ENCODE data around the gene RFNG.
A peak's percentile ranks its signal among the peaks of the same experiment; 100 is the strongest.

The RFNG gene, protein sequence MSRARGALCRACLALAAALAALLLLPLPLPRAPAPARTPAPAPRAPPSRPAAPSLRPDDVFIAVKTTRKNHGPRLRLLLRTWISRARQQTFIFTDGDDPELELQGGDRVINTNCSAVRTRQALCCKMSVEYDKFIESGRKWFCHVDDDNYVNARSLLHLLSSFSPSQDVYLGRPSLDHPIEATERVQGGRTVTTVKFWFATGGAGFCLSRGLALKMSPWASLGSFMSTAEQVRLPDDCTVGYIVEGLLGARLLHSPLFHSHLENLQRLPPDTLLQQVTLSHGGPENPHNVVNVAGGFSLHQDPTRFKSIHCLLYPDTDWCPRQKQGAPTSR

DNA sequence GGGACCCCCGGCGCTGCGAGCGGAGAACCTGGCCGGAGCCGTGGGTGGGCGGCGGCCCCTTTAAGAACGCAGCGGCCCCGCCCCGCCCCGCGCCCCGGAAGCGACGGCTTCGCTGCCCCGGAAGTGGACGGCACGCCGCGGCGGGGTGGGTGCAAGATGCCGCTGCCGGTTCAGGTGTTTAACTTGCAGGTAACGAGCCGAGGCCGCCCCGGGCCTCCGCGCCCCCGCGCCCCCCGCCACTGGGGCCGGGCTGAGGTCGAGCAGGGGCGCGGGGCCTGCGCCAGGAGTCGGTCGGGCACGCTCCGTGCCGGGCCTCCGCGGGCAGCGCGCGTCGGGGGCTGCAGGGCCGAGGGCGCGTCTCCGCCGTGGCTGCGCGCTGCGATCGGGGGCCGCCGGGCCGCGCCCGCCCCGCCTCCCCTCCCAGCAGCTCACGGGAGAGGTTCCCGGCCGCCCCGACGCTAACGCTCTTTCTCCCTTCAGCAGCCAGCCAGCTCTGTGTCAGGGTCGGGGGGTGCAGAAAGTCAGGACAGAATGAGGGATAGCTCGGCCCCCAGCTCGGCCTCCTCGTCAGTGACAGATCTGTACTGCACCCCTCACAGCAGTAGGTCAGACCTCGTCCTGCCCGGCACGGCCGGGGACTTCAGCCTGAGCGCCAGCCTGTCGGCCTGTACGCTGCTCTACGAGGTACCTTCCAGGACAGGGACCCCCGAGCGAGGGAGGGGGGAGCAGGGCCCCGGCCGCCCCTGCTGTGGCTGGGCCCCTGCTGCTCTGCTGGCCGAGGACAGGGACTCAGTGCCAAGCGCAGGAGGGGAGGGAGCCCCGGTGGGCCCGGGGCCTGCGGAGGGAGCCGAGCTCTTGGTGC is at the start of gene RFNG, which contains the start of gene GPS1:
Gene RFNG, minus strand, starts transcription at position 36 of the 862 bp plus-strand sequence. CDS start 45 bp downstream, outside the sequence.
Gene GPS1, plus strand, starts transcription at position 123 of the 862 bp plus-strand sequence. Its CDS starts 34 bp downstream, at position 157.
- DNase-seq (ENCODE audit: low read depth in 2 of 2), result peak; percentile 80

DNA sequence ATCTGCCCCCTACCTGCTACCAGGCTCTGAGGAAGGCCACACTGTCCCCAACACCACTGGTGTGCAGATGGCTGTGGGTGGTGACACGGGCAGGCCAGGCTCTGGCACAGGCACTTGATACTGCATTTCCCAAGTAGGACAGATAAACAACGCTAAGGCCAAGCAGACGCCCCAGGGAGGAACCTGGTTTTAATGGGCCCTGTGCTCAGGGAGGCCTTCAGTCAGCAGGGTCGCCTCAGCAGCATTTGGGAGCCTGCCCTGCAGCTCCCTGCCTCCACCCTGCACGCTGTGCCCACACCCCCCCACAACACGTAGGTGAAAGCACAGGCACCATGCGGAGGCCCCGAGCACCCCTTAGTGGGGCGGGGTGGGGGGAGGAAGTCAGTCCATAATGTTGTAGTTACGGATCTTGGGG is 49.7 kb upstream of the RFNG start:
- no peak for DNase-seq (ENCODE audit: low read depth in 2 of 2)

DNA sequence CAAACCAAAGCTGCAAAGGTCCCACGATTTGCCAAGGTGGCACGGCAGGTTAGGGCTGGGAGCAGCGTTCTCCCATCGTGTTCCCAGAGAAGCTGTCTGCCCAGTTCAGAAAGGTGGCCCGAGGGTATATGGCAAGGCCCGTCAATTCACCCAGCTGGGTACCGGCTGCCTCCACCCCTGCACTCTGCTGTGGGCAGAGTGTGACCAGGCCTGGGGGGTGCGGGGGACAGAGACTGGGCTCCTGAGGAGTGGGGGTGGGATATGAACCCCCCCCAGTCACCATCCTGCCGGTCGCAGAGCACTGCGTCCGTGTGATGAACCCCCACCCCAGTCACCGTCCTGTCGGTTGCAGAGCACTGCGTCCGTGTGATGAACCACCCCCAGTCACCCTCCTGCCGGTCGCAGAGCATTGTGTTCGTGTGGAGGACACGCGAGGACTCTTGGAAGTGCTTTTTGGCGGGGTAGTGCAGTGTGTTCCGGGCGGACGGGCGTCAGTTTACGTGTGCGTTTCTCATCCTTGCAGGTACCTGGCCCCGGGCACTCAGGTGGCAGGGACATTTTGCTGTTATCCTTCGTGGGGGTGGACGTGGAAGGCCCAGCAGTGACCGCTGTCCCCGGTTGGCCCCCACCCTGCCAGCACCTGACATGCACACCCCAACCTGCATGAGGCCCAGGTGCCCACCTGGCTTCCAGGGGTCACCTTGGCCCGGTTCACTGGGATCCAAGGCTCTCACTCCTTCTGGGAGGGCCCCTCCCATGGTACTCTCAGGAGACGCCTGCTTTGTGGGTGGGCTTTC is 49.1 kb upstream of the RFNG start:
- no peak for DNase-seq (ENCODE audit: low read depth in 2 of 2)

DNA sequence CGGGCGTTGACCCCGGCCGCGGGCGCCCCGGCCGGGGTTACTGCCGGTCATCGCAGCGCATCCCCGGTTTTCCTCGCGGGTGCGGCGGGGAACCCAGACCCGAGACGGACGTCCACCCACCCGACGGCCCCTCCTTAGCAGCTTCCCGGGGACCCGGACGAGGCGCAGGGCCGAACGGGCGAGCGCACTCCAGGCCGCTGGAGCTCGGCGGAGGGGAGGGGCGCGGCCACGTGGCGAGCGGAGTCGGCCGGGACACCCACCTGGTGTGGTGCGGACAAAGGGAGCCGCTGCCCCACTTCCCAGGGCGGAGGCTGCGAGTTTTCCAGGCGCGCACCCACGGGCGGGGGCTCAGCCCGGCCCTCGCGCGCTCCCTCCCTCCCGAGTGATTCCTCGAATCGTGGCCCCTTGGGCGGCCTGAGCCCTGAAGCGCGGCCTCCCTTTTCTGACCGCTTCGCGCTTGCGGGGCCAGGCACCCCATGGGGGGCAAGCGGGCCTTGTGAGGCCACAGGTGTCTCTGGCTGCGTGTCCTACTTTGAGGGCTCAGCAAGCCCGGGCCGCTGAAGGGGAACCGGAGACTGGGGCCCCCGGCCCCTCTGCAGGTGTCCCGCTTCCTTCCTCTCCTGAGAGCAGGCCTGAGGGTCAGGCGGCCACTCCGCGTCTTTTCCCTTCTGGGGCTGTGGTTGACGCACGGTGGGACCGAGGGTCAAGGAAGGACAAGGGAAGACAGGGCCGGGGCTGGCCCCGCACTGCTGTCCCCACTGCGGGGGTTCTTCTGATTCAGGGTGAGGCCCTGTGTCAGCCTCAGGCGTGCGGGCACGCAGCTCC is 47.5 kb upstream of the RFNG start:
- no peak for DNase-seq (ENCODE audit: low read depth in 2 of 2)

DNA sequence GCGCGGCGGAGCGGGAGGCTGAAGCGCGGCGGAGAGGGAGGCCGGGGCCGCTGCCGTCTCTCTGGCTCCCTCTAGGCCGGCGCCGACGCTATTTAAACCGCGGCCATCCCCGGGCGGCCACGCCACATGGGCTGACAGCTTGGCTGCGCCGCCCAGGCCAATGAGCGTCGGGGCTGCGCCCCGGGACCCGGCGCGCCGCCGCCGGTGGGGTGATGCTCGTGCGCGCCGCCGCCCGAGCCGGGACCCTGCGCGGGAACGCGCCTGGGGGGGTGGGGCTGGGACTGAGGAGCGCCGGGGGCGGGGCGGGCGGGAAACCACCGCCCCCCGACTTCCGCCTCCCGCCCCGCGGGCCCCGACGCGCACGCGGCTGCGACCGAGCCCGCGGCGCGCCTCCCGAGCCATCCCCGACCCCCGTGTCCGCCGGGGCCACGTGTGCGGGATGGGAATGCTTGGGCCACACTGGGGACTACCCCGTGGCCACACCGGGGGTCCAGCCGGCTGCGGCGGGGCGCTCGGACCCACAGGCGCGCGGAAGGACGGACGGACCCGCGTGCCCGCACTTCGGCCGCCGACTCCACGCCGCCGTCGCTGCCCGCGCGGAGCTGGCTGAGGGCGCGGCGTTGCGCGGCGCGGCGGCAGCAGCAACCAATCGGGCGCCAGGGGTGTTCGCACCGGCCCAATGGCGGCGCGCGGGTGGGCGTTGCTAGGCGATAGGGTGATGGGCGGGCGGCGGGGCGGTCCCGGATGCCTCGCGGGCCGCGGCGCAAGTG is 46.7 kb upstream of the RFNG start, which contains the start of gene FASN:
Gene FASN, minus strand, starts transcription at position 68 of the 770 bp plus-strand sequence. CDS start 1,791 bp downstream, outside the sequence.
- peak; percentile 92 to 94 for DNase-seq (ENCODE audit: low read depth in 2 of 2)

DNA sequence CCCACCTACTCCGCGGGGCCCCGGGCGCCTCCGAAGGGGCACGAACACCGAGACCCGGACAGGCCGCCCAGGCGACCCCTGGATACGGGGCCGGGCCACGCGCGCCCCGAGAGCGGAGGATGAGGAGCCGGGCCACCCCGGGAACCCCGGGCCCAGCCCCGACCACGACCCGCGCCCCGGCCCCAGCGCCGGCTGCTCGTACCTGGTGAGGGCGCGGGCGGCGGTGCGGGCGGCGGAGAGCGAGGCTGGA is 46.2 kb upstream of the RFNG start:
- no peak for DNase-seq (ENCODE audit: low read depth in 2 of 2)

DNA sequence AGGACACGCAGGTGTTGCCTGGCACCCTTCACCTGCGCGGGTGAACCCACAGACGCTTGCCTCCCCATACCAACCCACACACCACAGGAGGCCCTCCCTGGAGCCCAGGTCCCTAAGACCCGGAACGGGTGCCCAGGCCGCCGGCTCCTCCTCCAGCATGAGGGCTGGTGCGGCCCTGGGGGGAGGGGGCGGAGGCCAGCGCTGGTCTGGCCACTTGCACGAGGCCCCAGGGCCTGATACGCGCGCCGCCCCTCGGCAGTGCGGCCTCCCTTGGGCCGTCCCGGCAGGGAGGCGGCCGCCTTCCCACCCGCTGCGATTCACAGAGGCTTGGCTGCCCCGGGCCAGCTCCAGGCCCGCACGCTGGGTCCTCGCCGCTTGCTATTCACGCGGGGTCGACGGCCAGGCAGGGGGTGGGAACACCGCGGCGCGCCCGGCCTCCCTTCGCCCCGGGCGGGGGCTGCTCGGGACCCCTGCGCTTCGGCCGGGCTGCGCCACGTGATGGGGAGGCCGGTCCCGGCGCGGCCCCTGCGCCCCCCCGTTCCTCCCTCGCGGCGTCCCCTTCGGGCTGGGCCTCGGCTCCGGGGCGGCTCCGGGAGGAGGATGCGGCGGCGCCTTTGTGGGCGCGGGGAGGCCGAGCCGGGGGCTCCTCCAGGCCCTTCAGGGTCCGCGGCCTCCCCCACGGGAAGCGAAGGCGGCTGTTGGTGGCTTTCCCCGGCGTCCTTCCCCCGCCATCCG is 45.7 kb upstream of the RFNG start:
- no peak for DNase-seq (ENCODE audit: low read depth in 2 of 2)

DNA sequence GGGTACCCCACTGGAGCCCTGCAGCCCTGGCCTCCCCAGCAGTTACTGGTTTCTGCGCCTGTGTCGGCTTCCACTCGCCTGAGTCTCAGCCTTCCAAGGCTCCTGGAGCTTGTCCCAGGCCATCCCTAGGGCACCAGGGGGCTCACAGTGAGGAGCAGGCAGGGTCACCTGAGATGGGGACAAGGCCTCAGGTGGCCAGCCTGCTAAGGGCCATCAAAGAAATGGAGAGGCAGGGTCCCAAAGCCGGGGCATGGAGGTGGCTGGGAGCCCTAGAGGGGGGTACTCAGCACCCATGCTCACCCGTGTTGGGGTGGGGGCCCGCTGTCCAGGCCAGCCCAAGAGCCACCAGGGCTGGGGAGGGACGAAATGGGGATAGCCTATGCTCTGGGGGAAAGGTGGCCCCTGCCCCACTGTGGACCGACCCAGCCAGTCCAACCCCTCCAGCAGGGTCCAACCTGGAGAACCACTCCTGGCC is 45.1 kb upstream of the RFNG start:
- DNase-seq (ENCODE audit: low read depth in 2 of 2), result no peak

DNA sequence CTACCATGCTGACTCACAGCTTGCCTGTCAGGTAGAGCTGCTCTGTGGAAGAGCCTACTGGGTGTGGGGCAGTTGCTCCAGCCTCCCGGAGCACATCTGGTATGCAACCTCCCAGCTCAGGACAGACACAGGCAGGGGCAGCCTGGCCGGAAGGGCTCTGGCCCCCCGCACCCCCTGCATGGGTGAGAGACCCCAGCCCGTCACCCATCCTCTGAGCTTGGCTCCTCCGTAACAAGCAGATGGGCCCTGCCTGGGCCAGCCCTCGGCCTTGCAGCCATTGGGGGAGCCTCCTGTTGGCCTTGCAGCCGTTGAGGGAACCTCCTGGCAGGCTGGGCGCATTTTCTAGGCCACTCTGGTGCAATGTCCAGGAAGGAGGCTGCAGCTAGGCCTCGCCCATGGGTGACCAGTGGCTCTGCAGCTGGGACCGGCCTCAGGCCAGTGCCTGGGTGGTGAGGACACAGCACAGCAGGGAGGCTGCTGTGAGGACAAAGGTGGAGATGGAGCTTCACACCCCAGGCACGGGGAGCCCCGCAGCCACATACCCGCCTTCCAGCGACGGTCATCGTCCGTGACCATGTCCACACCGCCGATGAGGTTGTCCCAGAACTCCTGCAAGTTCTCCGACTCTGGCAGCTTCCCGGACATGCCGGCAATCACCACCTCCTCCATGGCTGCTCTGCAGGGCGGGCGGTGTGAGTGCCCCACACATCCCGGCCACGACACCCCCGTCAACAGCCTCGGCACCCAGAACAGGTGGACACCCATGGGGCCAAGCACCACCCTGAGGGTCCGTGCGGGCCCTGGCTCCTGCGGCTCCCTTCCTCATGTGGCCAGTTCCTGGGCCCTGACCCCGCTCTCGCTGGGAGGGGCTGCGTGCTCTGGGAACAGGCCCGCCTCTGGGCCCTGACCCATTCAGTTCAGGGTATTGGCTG is 44.4 kb upstream of the RFNG start:
- no peak for DNase-seq (ENCODE audit: low read depth in 2 of 2)

DNA sequence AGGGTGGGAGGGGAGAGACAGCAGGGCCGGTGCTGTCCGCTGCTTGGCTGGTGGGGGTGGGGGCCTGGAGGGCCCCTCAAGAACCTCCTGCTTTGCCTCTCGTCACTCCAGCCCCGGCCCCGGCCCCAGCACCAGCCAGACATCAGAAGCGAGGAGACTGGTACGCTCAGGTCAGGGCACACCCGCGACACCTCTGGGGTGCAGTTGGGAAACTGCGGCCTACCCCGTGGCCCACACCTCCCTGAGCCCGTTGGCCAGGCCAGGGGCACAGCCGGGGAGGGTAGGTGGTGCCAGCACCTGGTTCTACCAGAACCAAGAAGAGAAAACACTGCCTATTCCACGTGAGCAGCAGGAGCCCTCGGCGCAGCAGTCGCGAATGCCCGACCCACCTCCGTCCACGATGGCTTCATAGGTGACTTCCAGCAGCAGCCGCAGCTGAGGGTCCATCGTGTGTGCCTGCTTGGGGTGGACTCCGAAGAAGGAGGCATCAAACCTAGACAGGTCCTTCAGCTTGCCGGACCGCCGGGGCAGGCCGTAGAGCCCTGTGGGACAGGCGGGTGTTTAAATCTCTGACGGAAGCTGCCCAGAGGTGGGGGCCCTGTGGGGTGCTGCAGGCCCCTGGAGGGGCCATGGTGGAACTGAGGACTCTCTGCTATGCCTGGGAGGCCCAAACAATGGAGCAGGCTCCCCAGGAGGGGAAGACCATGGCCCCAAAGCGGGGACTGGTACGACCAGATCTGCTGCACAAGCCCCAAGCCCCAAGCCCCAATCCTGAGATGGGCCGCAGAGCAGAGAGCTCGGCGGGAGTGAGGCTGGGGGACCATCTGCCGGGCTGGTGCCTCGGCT is 43.5 kb upstream of the RFNG start:
- DNase-seq (ENCODE audit: low read depth in 2 of 2), result no peak

DNA sequence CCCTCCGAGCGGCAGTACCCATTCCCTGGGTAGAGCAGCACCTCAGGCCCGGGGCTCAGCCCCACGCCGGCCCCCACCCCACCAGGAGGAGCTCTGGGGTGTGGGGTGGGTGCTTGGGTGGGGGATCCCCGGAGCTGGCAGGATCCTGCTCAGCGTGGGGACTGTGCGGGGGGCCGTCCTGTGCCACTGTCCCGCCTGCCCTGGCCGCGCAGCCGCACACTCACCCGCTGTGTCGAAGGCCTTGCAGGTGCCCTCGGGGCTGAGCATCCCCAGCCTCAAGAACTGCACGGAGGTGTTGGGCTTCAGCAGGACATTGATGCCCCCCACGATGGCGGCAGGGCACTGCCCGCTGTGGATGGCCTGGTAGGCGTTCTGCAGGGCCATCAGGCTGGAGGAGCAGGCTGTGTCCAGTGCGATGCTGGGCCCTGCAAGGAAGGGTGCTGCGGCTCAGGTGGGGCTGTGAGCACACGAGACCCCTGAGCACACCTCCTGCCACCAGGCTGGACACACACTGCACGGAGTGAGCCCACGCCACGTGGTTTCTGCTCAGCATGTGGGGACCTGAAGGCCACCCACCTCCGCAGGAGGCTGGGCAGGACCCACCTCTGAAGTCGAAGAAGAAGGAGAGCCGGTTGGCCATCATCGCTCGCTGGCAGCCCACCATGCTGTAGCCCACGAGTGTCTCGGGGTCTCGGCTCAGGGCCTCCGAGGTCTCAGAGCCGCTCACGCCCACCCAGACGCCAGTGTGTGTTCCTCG is 41.6 kb upstream of the RFNG start:
- no peak for DNase-seq (ENCODE audit: low read depth in 2 of 2)

DNA sequence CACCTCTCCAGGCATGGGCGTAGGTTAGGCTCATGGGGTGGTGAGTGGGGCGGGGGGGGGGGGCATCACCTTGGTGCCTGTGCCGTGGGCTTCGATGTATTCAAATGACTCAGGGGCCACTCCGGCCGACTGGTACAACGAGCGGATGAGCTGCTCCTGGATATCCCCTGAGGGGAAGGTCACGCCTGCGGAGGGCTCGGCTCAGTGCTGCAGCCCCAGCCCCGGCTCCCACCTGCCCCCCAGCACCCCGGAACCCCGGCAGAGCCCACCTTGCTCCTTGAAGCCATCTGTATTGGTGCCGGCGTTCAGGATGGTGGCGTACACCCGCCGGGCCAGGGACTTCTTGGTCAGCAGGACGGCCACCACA is 41.0 kb upstream of the RFNG start:
- DNase-seq (ENCODE audit: low read depth in 2 of 2), result no peak

DNA sequence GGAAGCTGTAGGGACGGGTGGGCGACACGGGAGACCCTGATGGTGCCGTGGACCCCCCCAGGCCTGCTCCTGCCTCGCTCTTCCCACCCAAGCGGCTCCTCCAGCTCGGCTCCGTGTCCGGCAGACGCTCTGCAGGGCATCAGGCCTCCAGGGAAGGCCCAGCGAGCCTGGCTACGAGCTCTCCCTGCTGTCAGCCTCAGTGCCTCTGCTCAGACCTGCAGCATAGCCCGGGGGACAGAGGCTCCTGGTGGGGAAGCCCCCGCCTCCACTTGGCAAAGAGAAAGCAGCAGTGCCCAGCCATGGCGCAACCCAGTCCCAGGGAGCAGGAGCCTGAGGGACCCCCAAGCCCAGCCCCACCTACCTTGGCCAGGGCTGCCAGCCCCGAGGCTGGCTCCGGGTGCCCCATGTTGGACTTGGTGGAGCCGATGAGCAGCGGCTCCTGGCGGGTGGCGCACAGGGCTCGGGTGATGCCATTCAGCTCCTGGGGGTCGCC is 40.5 kb upstream of the RFNG start:
- DNase-seq (ENCODE audit: low read depth in 2 of 2), result no peak

DNA sequence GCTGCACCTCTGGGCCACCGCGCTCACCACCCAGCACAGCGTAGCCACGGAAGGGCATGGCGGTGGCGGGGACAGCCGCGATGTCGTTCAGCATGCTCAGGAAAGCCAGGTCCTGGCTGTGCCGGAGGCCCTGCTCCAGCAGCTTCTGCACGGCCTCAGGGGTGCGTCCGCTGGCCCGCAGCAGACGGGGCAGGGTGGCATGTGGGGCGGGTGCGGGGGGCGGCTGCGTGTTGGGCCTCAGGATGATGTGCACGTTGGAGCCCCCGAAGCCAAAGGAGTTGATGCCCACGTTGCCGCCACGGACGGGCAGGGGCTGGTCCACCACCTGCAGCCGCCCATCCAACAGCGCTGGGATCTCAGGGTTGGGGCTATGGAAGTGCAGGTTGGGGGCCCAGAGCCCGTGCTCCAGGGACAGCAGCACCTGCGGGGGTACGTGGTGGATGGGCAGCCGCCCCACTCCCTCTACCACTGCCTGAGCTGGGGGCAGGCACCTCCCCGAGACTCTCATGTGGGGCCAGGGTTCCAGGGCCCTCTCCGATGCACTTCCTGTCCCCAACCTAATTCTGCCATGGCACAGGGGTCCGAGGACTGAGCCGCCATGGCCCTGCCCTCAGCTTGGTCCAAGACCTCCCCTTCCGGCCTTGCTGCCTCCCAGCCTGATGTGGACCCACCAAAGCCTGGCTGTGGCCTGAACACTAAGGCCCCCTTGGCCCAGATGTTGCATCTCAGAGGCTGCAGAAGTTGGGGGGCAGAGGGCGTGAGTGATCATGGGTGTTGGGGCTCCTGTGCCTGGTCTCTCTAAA is 39.9 kb upstream of the RFNG start:
- DNase-seq (ENCODE audit: low read depth in 2 of 2), result no peak

DNA sequence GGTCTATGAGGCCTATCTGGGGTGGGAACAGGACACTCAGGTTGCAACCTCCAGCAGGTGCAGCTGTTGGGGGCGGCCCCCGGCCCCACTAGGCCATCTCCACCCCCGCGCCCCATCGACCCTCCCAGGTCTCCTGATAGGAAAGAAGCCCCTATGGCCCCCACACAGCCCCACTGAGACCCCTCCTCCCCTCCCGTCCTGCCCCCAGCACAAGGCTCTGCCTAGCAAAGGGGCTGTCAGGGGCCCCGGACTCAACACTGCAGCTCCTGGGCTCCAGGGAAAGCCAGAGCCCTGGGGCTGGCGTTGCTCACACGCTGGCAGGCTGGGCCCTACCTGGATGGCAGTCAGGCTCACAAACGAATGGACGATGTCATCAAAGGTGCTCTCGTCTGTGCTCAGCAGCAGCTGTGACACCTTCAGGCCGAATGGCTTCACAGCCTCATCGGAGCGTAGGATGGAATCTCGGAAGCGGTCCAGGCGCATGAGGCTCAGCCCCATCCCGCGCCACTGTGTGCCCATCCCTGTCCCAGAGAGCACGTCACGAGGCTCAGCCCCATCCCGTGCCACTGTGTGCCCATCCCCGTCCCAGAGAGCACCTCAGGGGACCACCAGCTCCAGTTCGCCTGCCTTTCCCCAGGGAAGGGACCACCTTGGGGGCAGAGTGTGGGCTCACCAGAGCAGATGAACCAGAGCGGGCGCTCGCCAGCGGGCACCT is 39.1 kb upstream of the RFNG start:
- DNase-seq (ENCODE audit: low read depth in 2 of 2), result no peak

All from stimulated activated CD8-positive, alpha-beta memory T cell treated with anti-CD3 and anti-CD28 coated beads, Interleukin-15, amount 100 ng/mL, for 48 hours (primary cell).